ENCODE measurements around the gene JPH3. TPM values are rescaled to one million over a fixed set of nuclear protein-coding genes. Genes with fewer than 3 reads are reported as not detected.

JPH3 gene
- total RNA-seq, 4 donors from 2014 or later: 0.39 TPM; not detected in 3

DNA sequence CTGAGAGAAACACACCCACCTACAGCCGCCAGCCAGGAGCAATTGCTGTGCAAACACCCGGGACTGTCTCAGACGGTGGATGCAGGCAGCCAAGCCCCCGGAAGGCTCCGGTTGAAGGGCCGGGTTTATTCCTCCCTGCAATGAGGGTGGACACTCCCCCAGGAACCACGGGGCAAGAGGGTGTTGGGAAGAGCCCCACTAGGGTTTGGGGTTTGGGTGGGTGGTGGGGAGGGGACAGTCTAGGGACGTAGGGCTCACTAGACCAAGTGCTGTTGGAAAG lies 19.2 kb downstream of the JPH3 start:
- no peak for TF ChIP-seq POLR2A (IDR thresholded peaks at IDR 0.05)
- TF ChIP-seq, protein P1, sequence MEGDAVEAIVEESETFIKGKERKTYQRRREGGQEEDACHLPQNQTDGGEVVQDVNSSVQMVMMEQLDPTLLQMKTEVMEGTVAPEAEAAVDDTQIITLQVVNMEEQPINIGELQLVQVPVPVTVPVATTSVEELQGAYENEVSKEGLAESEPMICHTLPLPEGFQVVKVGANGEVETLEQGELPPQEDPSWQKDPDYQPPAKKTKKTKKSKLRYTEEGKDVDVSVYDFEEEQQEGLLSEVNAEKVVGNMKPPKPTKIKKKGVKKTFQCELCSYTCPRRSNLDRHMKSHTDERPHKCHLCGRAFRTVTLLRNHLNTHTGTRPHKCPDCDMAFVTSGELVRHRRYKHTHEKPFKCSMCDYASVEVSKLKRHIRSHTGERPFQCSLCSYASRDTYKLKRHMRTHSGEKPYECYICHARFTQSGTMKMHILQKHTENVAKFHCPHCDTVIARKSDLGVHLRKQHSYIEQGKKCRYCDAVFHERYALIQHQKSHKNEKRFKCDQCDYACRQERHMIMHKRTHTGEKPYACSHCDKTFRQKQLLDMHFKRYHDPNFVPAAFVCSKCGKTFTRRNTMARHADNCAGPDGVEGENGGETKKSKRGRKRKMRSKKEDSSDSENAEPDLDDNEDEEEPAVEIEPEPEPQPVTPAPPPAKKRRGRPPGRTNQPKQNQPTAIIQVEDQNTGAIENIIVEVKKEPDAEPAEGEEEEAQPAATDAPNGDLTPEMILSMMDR (IDR thresholded peaks at IDR 0.05): no peak
- no peak for TF ChIP-seq EP300 (IDR thresholded peaks at IDR 0.05)
- no peaks in the 10 kb centered on the region for H3K4me1 ChIP-seq
- peaks cover 0 to 36% of the 10 kb centered on the region in 2 donors for H3K27me3 ChIP-seq
- no peak overlapping the region for H3K4me3 ChIP-seq
- H3K9me3 ChIP-seq: no peaks in the 10 kb centered on the region
- no peaks in the 10 kb centered on the region for H3K36me3 ChIP-seq
- no peak for DNase-seq (ENCODE audit: low spot score in 2 of 2)
- WGBS, 2 donors: 31 to 35% methylated on average over 8 of the region's 8 CpGs
- no peak overlapping the region for H3K27ac ChIP-seq

DNA sequence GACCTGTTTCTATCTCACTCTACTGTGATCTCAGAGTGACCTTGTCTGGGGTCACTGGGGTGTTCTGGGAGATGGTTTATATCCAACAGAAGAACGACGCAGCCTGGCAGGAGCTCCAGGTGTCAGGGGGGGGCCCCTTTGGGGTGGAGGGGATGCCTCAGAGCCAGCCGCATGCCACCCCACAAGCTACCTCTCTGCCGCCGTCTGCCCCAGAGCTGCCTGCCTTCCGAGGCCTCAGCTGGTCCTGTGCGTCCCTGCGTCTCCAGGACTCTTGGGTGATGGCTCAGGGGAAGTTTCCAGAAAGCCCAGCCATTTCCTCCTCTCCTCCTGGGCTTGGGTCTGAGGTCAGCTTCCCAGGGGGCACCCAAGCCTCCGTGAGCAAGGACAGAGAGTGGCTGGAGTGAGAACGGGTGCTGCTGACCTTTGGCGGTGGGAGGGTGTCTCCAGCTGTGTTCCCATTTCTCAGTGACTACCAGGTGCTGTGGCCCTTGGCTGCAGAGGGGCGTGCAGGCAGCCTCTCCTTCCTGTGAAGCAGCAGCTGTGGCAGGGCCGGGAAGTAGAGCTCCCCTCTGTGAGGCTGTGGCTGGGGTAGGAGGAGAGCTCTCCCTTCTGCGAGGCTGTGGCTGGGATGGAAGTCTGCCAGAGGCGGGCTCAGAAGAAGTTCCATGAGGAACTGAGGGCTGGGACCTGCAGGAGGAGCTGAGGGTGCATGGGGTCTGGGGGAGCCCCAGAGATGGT lies 19.8 kb downstream of the JPH3 start:
- Histone ChIP-seq H3K27ac (no peak overlapping the region), H3K27me3 (peaks cover 0 to 33% of the 10 kb centered on the region in 2 donors), H3K36me3 (no peaks in the 10 kb centered on the region), H3K4me1 (no peaks in the 10 kb centered on the region), H3K9me3 (no peaks in the 10 kb centered on the region), H3K4me3 (no peak overlapping the region)
- TF ChIP-seq, protein P1 (IDR thresholded peaks at IDR 0.05): no peak
- TF ChIP-seq POLR2A (IDR thresholded peaks at IDR 0.05) (no peak), EP300 (IDR thresholded peaks at IDR 0.05) (no peak)
- WGBS, 2 donors: 49 to 57% methylated on average over 10 to 11 of the region's 15 CpGs
- no peak for DNase-seq (ENCODE audit: low spot score in 2 of 2)

DNA sequence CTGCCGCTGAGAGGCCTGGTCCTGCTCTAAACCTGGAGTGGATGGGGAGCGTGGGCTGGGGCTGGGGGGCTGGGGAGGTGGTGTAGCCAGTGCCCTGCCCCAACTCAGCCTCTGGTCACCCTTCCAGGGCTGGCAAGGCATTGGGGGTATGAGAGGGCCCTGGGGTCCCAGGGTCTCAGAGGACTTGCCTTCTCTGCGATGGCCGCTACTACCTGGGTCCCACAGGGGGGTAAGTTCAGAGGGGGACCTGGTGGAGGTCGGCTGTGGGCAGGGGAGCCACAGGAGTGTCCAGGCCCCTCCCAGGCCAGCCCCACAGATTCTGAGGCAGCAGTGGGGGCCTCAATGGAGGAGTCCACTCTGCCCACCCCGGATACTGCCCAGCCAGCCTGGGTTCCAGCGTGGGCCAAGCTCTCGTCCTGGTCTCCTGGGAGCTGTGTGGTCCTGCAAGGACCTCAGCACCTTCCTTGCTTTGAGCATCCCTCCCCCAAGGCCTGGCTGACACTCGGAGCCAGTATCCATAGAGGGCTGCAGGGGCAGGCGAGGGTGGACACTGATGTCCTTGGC lies 20.5 kb downstream of the JPH3 start:
- no peak for DNase-seq (ENCODE audit: low spot score in 2 of 2)
- H3K4me1 ChIP-seq: no peaks in the 10 kb centered on the region
- H3K36me3 ChIP-seq: no peaks in the 10 kb centered on the region
- 75 to 77% methylated on average over 7 to 8 of the region's 10 CpGs for whole genome bisulfite sequencing, 2 donors
- TF ChIP-seq, protein P1 (IDR thresholded peaks at IDR 0.05): no peak
- TF ChIP-seq POLR2A (IDR thresholded peaks at IDR 0.05) (no peak), EP300 (IDR thresholded peaks at IDR 0.05) (no peak)
- H3K4me3 ChIP-seq: no peak overlapping the region
- H3K27me3 ChIP-seq: peaks cover 0 to 29% of the 10 kb centered on the region in 2 donors
- H3K9me3 ChIP-seq: no peaks in the 10 kb centered on the region
- H3K27ac ChIP-seq: no peak overlapping the region

- no peak overlapping the region for H3K4me3 ChIP-seq
- no peak for DNase-seq (ENCODE audit: low spot score in 2 of 2)
- peaks cover 0 to 9% (median 0%) of the 10 kb centered on the region in 4 donors for H3K9me3 ChIP-seq
- H3K4me1 ChIP-seq: no peaks in the 10 kb centered on the region
- H3K27ac ChIP-seq: no peak overlapping the region
- 67 to 79% methylated on average over 10 to 13 of the region's 13 CpGs for WGBS, 2 donors
- peaks cover 0 to 26% of the 10 kb centered on the region in 2 donors for H3K27me3 ChIP-seq
- TF ChIP-seq POLR2A (IDR thresholded peaks at IDR 0.05) (no peak), EP300 (IDR thresholded peaks at IDR 0.05) (no peak)
- TF ChIP-seq, protein P1 (IDR thresholded peaks at IDR 0.05): no peak
- H3K36me3 ChIP-seq: no peaks in the 10 kb centered on the region
These were observed 23.0 kb downstream of the JPH3 start for GRCh38 chr16:87625241-87625797.

- Histone ChIP-seq H3K4me3 (no peak overlapping the region), H3K27me3 (peaks cover 0 to 20% of the 10 kb centered on the region in 2 donors), H3K27ac (no peak overlapping the region), H3K9me3 (peaks cover 0 to 20% (median 0%) of the 10 kb centered on the region in 4 donors), H3K4me1 (no peaks in the 10 kb centered on the region), H3K36me3 (no peaks in the 10 kb centered on the region)
- DNase-seq (ENCODE audit: low spot score in 2 of 2): no peak
- TF ChIP-seq POLR2A (IDR thresholded peaks at IDR 0.05): no peak
- TF ChIP-seq EP300 (IDR thresholded peaks at IDR 0.05): no peak
- TF ChIP-seq, protein P1 (IDR thresholded peaks at IDR 0.05): no peak
- WGBS, 2 donors: 65 to 78% methylated on average over 7 to 13 of the region's 14 CpGs
These were observed 24.1 kb downstream of the JPH3 start for GRCh38 chr16:87626401-87626800.

Data from tibial nerve (tissue), 4 donors.